Measurements from ENCODE around the gene COL6A3.
A peak's percentile ranks its signal among the peaks of the same experiment; 100 is the strongest.

- TF ChIP-seq CTCF (IDR thresholded peaks at IDR 0.05) (no peak), POLR2A (IDR thresholded peaks at IDR 0.05) (no peak), POLR2AphosphoS5 (IDR thresholded peaks at IDR 0.05) (peak in 1 of 4 donors; percentile 5), EP300 (IDR thresholded peaks at IDR 0.05) (no peak)
These were observed 86.6 kb downstream of the COL6A3 start for GRCh38 chr2:237327175-237327950.

Measured in sigmoid colon (tissue), 4 donors.